HepG2 (cell line): Measurements from ENCODE around the gene TOMM40L. TPM values are rescaled to one million over a fixed set of nuclear protein-coding genes. Genes with fewer than 3 reads are reported as not detected.

Experiments
- AKAP8 ChIP-seq: sonication (generic); formaldehyde crosslinking; IDR thresholded peaks from 2 replicates; pipeline ENCODE4 v1.5.1; 2020; ENCODE audit warnings: mild to moderate bottlenecking, missing genetic modification reagents
- ATAD3A ChIP-seq: sonication (generic); formaldehyde crosslinking; IDR thresholded peaks from 2 replicates; pipeline ENCODE4 v1.4.0; 2020; ENCODE audit warnings: missing genetic modification reagents
- CBFB ChIP-seq: sonication (generic); formaldehyde crosslinking; IDR thresholded peaks from 2 replicates; pipeline ENCODE4 v1.4.0; 2020; ENCODE audit warnings: missing genetic modification reagents
- CREM ChIP-seq, 2 experiments: sonication (generic) in 1 of 2; formaldehyde crosslinking in 1 of 2; IDR thresholded peaks; 2 replicates each; pipeline versions ENCODE4 v1.4.0 to v1.6.1; 2016 to 2020; ENCODE audit warnings: antibody characterized with exemption in 1 of 2, mild to moderate bottlenecking in 1 of 2, missing genetic modification reagents in 1 of 2
- FLYWCH1 ChIP-seq: sonication (generic); formaldehyde crosslinking; IDR thresholded peaks from 2 replicates; pipeline ENCODE4 v1.8.1; 2023; ENCODE audit warnings: mild to moderate bottlenecking, missing genetic modification reagents
- GFI1 ChIP-seq: sonication (generic); formaldehyde crosslinking; IDR thresholded peaks from 2 replicates; pipeline ENCODE4 v1.5.0; 2020; ENCODE audit warnings: missing genetic modification reagents, mild to moderate bottlenecking, borderline replicate concordance
- HHEX ChIP-seq: IDR thresholded peaks from 2 replicates; pipeline ENCODE4 v1.6.1; 2016; ENCODE audit warnings: control low read depth
- HMG20A ChIP-seq: IDR thresholded peaks from 2 replicates; pipeline ENCODE4 v1.6.1; 2016; ENCODE audit warnings: borderline replicate concordance
- PCBP1 ChIP-seq: fragments of 200-400 bp; formaldehyde crosslinking; IDR thresholded peaks from 2 replicates; pipeline ENCODE4 v1.6.1; 2017; ENCODE audit warnings: mild to moderate bottlenecking, low read depth, low read length, borderline replicate concordance
- POLR2A ChIP-seq, 2 experiments: IDR thresholded peaks; 2 replicates each; pipeline ENCODE4 v1.6.1; 2011; ENCODE audit warnings: low read depth in 2 of 2, low read length in 2 of 2, mild to moderate bottlenecking in 1 of 2, moderate library complexity in 1 of 2; ENCODE audit not compliant: insufficient read depth in 1 of 2
- SIN3B ChIP-seq: fragments of 150-350 bp; IDR thresholded peaks from 2 replicates; pipeline ENCODE4 v1.6.1; 2014; ENCODE audit warnings: low read length
- TARDBP ChIP-seq: sonication (generic); formaldehyde crosslinking; IDR thresholded peaks from 2 replicates; pipeline ENCODE4 v1.8.0; 2022; ENCODE audit warnings: mild to moderate bottlenecking, missing genetic modification reagents
- ZNF136 ChIP-seq: sonication (generic); formaldehyde crosslinking; IDR thresholded peaks from 2 replicates; pipeline ENCODE4 v1.8.1; 2022; ENCODE audit warnings: low read depth, mild to moderate bottlenecking, moderate library complexity, missing genetic modification reagents
- ZNF512 ChIP-seq: sonication (generic); formaldehyde crosslinking; IDR thresholded peaks from 2 replicates; pipeline ENCODE4 v1.4.0; 2020; ENCODE audit warnings: mild to moderate bottlenecking, missing genetic modification reagents
- ZNF614 ChIP-seq: IDR thresholded peaks from 2 replicates; pipeline ENCODE4 v1.6.1; 2018; ENCODE audit warnings: missing biosample characterization, missing genetic modification reagents, inconsistent platforms, borderline replicate concordance
- ZNF646 ChIP-seq: sonication (generic); formaldehyde crosslinking; IDR thresholded peaks from 2 replicates; pipeline ENCODE4 v1.9.0; 2021; ENCODE audit warnings: mild to moderate bottlenecking, missing genetic modification reagents
- ZNF83 ChIP-seq: sonication (generic); formaldehyde crosslinking; IDR thresholded peaks from 2 replicates; pipeline ENCODE4 v1.4.0; 2020; ENCODE audit warnings: missing genetic modification reagents, mild to moderate bottlenecking, borderline replicate concordance
- polyA plus RNA-seq, 8 experiments: library from polyadenylated mRNA; depleted of rRNA in 3 of 8; stranded (reverse) in 7 of 8; unstranded in 1 of 8; fragments of >200 nt; fragmentation: Illumina TruSeq in 4 of 8; extraction: Trizol in 4 of 8; gene quantifications; 2 replicates each; pipeline versions ENCODE4 v1.2.1 to v1.2.3, GENCODE V29; 2011 to 2016; ENCODE audit warnings: low read depth in 4 of 8, missing spikeins in 1 of 8, mixed read lengths in 1 of 8; ENCODE audit not compliant: insufficient read depth in 1 of 8
- total RNA-seq, 5 experiments: library from RNA; depleted of rRNA; stranded (reverse); fragments of >200 nt; fragmentation: Illumina TruSeq; extraction: Trizol; gene quantifications; 2 replicates each; pipeline ENCODE4 v1.2.3, GENCODE V29; 2016; ENCODE audit warnings: low read depth in 1 of 5
- TF ChIP-seq, protein P1 (sequence below): sonication (generic); formaldehyde crosslinking; IDR thresholded peaks from 2 replicates; pipeline ENCODE4 v1.8.0; 2022; ENCODE audit warnings: mild to moderate bottlenecking, missing genetic modification reagents, moderate library complexity
- TF ChIP-seq, protein P2 (sequence below): sonication (generic); formaldehyde crosslinking; IDR thresholded peaks from 2 replicates; pipeline ENCODE4 v1.4.0; 2020; ENCODE audit warnings: mild to moderate bottlenecking, low read depth, missing genetic modification reagents

Gene TOMM40L
- total and polyA plus RNA-seq, 2 of the 13 experiments (the other 11 are each of a cell fraction or from before 2014, with no cell fraction given) = 14.1 to 26.2 TPM

DNA sequence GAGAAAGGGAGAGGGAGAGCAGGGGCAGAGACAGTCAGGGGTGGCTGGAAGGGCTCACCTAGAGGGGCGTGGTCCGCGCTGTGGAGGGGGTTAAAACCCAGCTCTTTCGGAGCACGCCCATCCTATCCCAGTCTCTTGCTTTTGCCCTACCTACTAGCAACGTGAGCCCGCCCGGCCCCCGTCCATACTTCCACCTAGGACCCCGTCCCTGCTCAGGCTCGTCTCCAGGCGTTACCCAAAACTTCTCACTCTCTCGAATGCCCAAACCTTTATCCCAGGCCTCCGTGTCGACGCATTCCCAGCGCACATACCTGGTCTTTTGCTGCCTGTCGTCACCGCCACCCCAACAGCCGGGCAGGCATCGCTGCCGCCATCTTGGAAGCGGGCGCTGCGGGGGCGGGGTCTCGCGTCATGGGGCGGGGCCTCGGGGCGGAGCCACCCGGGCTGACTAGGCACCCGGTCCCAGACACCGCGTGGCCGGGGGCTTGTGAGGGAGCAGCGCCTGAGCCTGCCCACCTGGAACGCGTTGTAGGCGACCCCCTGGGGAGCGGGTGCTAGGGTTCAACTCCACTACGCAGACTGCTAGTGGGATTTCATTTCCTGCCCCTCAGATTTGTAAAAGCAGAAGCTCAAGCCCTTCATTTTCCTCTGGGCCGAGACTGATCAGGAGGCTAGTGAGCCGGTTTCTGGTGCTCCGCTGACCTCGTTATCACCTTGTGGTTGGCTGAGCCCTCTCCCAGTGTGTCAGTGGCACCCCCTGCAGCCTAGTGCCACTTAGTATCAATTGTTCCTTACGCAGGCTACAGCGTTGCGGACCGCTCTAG, 48.5 kb upstream of the TOMM40L start, which contains the start of gene B4GALT3 (continued):
- TF ChIP-seq, protein P1, sequence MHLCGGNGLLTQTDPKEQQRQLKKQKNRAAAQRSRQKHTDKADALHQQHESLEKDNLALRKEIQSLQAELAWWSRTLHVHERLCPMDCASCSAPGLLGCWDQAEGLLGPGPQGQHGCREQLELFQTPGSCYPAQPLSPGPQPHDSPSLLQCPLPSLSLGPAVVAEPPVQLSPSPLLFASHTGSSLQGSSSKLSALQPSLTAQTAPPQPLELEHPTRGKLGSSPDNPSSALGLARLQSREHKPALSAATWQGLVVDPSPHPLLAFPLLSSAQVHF = no peak
- TF ChIP-seq ZNF136 (CRISPR knock-in tag) (no peak; the same call in 1 of the 2 replicates), ZNF614 (0 out of 2 replicates have a peak, but pooled peaks have one; percentile 57), CREM (IDR thresholded peaks at IDR 0.05) (peak; percentile 42), CREM (CRISPR knock-in tag; IDR thresholded peaks at IDR 0.05) (peak; percentile 4; the same call in 1 of the 2 replicates), POLR2A (IDR thresholded peaks at IDR 0.05; ENCODE audit: insufficient read depth in 1 of 2, low read depth in 2 of 2, low read length in 2 of 2) (peak; percentile 96 to 99), ZNF512 (CRISPR knock-in tag) (no peak), CBFB (CRISPR knock-in tag) (peak; percentile 63), FLYWCH1 (CRISPR knock-in tag) (no peak), SIN3B (no peak; the same call in 1 of the 2 replicates), ZNF83 (CRISPR knock-in tag) (peak; percentile 51; the same call in 1 of the 2 replicates), ZNF646 (CRISPR knock-in tag) (no peak), TARDBP (CRISPR knock-in tag) (peak; percentile 57; the same call in 1 of the 2 replicates), ATAD3A (CRISPR knock-in tag) (no peak), HMG20A (CRISPR knock-in tag) (no peak), HHEX (CRISPR knock-in tag) (no peak), GFI1 (no peak), AKAP8 (CRISPR knock-in tag) (no peak), PCBP1 (no peak)
- TF ChIP-seq, protein P2, sequence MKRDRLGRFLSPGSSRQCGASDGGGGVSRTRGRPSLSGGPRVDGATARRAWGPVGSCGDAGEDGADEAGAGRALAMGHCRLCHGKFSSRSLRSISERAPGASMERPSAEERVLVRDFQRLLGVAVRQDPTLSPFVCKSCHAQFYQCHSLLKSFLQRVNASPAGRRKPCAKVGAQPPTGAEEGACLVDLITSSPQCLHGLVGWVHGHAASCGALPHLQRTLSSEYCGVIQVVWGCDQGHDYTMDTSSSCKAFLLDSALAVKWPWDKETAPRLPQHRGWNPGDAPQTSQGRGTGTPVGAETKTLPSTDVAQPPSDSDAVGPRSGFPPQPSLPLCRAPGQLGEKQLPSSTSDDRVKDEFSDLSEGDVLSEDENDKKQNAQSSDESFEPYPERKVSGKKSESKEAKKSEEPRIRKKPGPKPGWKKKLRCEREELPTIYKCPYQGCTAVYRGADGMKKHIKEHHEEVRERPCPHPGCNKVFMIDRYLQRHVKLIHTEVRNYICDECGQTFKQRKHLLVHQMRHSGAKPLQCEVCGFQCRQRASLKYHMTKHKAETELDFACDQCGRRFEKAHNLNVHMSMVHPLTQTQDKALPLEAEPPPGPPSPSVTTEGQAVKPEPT = peak; percentile 71
